GM12878 (cell line): Measurements from ENCODE around the gene PHGDH. TPM values are rescaled to one million over a fixed set of nuclear protein-coding genes. Genes with fewer than 3 reads are reported as not detected.

ENCODE experiments used
- ATAC-seq: fragments of 200-7000 bp; cut with Tn5 transposase; 3 replicates; pipeline ENCODE4 v1.9.1; 2020; ENCODE audit warnings: mild to moderate bottlenecking, moderate library complexity
- BruUV-seq: library from RNA; stranded (reverse); fragments of 400-500 nt; replicated peaks from 2 replicates; lab custom pipeline; 2021; lab: Mats Ljungman, UMichigan
- CTCF ChIA-PET: fragments of 300-600 bp; sonication (Branson Sonifier 250); formaldehyde crosslinking; extraction: SDS; loops from one replicate; lab custom pipeline; 2021; ENCODE audit warnings: inconsistent platforms; lab: Yijun Ruan, JAX
- POLR2A ChIA-PET: fragments of 350-600 bp; formaldehyde crosslinking; extraction: SDS; loops from one replicate; lab custom pipeline; 2021; ENCODE audit warnings: inconsistent platforms; lab: Charles Lee
- RAD21 ChIA-PET: fragments of 300-600 bp; sonication (Branson Sonifier 250); formaldehyde crosslinking; loops from one replicate; lab custom pipeline; 2023; ENCODE audit warnings: antibody characterized with exemption; ENCODE audit not compliant: unreplicated experiment; lab: Charles Lee
- SMC1A ChIA-PET: fragments of 300-600 bp; sonication (Branson Sonifier 250); formaldehyde crosslinking; loops from one replicate; lab custom pipeline; 2023; ENCODE audit not compliant: unreplicated experiment, uncharacterized antibody; lab: Charles Lee
- DNase-seq: peaks from one replicate; pipeline ENCODE4 v3.0.0-alpha.2; 2011; ENCODE audit warnings: low read depth, low spot score
- FAIRE-seq: peaks from 3 replicates; lab custom pipeline; 2011; peaks lifted over from hg19 to GRCh38; lab: Jason Lieb, UNC
- H2AFZ ChIP-seq: 2 replicates; pipeline ENCODE4 v1.6.0; 2011; ENCODE audit warnings: low read depth, low read length, control low read depth; ENCODE audit not compliant: control insufficient read depth
- H3K27ac ChIP-seq: 2 replicates; pipeline ENCODE4 v1.5.1; 2011; ENCODE audit warnings: control low read depth; ENCODE audit not compliant: control insufficient read depth, insufficient read depth
- H3K27me3 ChIP-seq, 2 experiments: replicated peaks in 1 of 2; 2 replicates each; pipeline versions ENCODE4 v1.6.0 to v1.6.1; 2011; ENCODE audit warnings: low read length in 1 of 2; ENCODE audit not compliant: control insufficient read depth in 2 of 2, insufficient read depth in 2 of 2
- H3K36me3 ChIP-seq, 2 experiments: 2 replicates each; pipeline ENCODE4 v1.5.1; 2011; ENCODE audit warnings: low read length in 1 of 2; ENCODE audit not compliant: control insufficient read depth in 2 of 2, insufficient read depth in 2 of 2
- H3K4me1 ChIP-seq: 2 replicates; pipeline ENCODE4 v1.6.1; 2011; ENCODE audit warnings: mild to moderate bottlenecking, low read length, moderate library complexity, mixed read lengths; ENCODE audit not compliant: control insufficient read depth, insufficient read depth
- H3K4me2 ChIP-seq: 2 replicates; pipeline ENCODE4 v1.6.0; 2011; ENCODE audit warnings: control low read depth; ENCODE audit not compliant: control insufficient read depth, insufficient read depth
- H3K4me3 ChIP-seq: fragments of 200-600 bp; sonication (generic); 2 replicates; pipeline ENCODE4 v1.5.1; 2016
- H3K79me2 ChIP-seq: 2 replicates; pipeline ENCODE4 v1.6.0; 2011; ENCODE audit warnings: low read length; ENCODE audit not compliant: control insufficient read depth, insufficient read depth
- H3K9ac ChIP-seq: 2 replicates; pipeline ENCODE4 v1.8.0; 2011; ENCODE audit warnings: low read length, control low read depth, mixed read lengths; ENCODE audit not compliant: control insufficient read depth, insufficient read depth
- H3K9me3 ChIP-seq: replicated peaks from 3 replicates; pipeline ENCODE4 v1.5.1; 2011; ENCODE audit warnings: mild to moderate bottlenecking, low read length; ENCODE audit not compliant: control insufficient read depth, insufficient read depth
- H4K20me1 ChIP-seq: 2 replicates; pipeline ENCODE4 v1.6.0; 2011; ENCODE audit not compliant: control insufficient read depth, insufficient read depth
- ATF2 ChIP-seq: IDR thresholded peaks from 2 replicates; pipeline ENCODE4 v1.6.1; 2012; ENCODE audit warnings: low read length, inconsistent platforms
- BCL11A ChIP-seq: IDR thresholded peaks from 2 replicates; pipeline ENCODE4 v1.6.1; 2011; ENCODE audit warnings: low read depth, low read length
- BHLHE40 ChIP-seq, 2 experiments: fragments of 450-650 bp in 1 of 2; IDR thresholded peaks; 2 replicates each; pipeline ENCODE4 v1.6.1; 2011 to 2017; ENCODE audit warnings: low read depth in 2 of 2, borderline replicate concordance in 1 of 2, improper control_type of control experiment in 1 of 2, low read length in 1 of 2, mild to moderate bottlenecking in 1 of 2
- CREB1 ChIP-seq: IDR thresholded peaks from 2 replicates; pipeline ENCODE4 v1.6.1; 2012; ENCODE audit warnings: low read depth, mild to moderate bottlenecking, inconsistent platforms
- DPF2 ChIP-seq: fragments of 450-650 bp; IDR thresholded peaks from 2 replicates; pipeline ENCODE4 v1.6.1; 2017; ENCODE audit warnings: mild to moderate bottlenecking
- HCFC1 ChIP-seq: fragments of 150-350 bp; IDR thresholded peaks from 2 replicates; pipeline ENCODE4 v1.6.1; 2014; ENCODE audit warnings: low read length
- HDAC6 ChIP-seq: fragments of 200-600 bp; sonication (generic); IDR thresholded peaks from one replicate; pipeline ENCODE4 v1.8.0; 2017; ENCODE audit warnings: antibody characterized with exemption; ENCODE audit not compliant: unreplicated experiment
- MYB ChIP-seq: fragments of 150-350 bp; IDR thresholded peaks from 2 replicates; pipeline ENCODE4 v1.6.1; 2014; ENCODE audit warnings: mild to moderate bottlenecking, low read depth, low read length, borderline replicate concordance
- NFYA ChIP-seq: IDR thresholded peaks from 2 replicates; pipeline ENCODE4 v1.6.1; 2011; ENCODE audit warnings: low read depth, mild to moderate bottlenecking, low read length, improper control_type of control experiment, borderline replicate concordance
- NFYB ChIP-seq: IDR thresholded peaks from 2 replicates; pipeline ENCODE4 v1.6.1; 2011; ENCODE audit warnings: low read depth, mild to moderate bottlenecking, low read length, improper control_type of control experiment, moderate library complexity; ENCODE audit not compliant: insufficient read depth
- RFX5 ChIP-seq: IDR thresholded peaks from 2 replicates; pipeline ENCODE4 v1.6.1; 2011; ENCODE audit warnings: low read depth, low read length, improper control_type of control experiment
- SPI1 ChIP-seq: IDR thresholded peaks from 2 replicates; pipeline ENCODE4 v1.6.1; 2011; ENCODE audit warnings: low read depth, mild to moderate bottlenecking, low read length, moderate library complexity, borderline replicate concordance; ENCODE audit not compliant: insufficient read depth
- ZNF217 ChIP-seq: fragments of 450-650 bp; IDR thresholded peaks from 2 replicates; pipeline ENCODE4 v1.6.1; 2017; ENCODE audit warnings: antibody characterized with exemption, mild to moderate bottlenecking
- ZNF384 ChIP-seq: IDR thresholded peaks from 2 replicates; pipeline ENCODE4 v1.6.1; 2012; ENCODE audit warnings: low read depth, mild to moderate bottlenecking, low read length, improper control_type of control experiment, borderline replicate concordance
- ZNF592 ChIP-seq: fragments of 450-650 bp; IDR thresholded peaks from 2 replicates; pipeline ENCODE4 v1.6.1; 2017; ENCODE audit warnings: mild to moderate bottlenecking, moderate library complexity
- WGBS: methylation state at CpG from one replicate; pipeline ENCODE4 v1.1.6; 2016; ENCODE audit warnings: low lambda C conversion rate; ENCODE audit not compliant: insufficient replicate concordance, insufficient coverage; ENCODE audit errors: missing lambda C conversion rate; 5-methylcytosine and 5-hydroxymethylcytosine counted together
- in situ Hi-C: fragments of 300-500 bp; cut with MboI; formaldehyde crosslinking; loops from 9 replicates; pipeline ENCODE4 v1.14.3; 2018; ENCODE audit warnings: mixed read lengths
- intact Hi-C: fragments of 100-400 bp; cut with micrococcal nuclease; formaldehyde crosslinking; loops from one replicate; pipeline ENCODE4 v1.14.2; 2022; ENCODE audit not compliant: unreplicated experiment
- polyA plus RNA-seq, 11 experiments: library from polyadenylated mRNA; depleted of rRNA in 4 of 11; unstranded in 6 of 11; stranded (reverse) in 5 of 11; fragments of >200 nt; fragmentation: Nextera tagmentation in 4 of 11; fragmentation: Illumina TruSeq in 1 of 11; extraction: Ambion mirVana in 4 of 11; extraction: Trizol in 1 of 11; gene quantifications; 1 replicate in 1 of 11; 2 replicates in 10 of 11; pipeline versions ENCODE4 v1.2.1 to v1.2.3, GENCODE V29; 2011 to 2016; ENCODE audit warnings: inconsistent platforms in 2 of 11, missing spikeins in 2 of 11, low read depth in 1 of 11
- total RNA-seq, 4 experiments: library from RNA; depleted of rRNA in 3 of 4; stranded (reverse); fragments of >200 nt in 3 of 4; fragmentation: Illumina TruSeq in 1 of 4; extraction: Trizol in 1 of 4; gene quantifications; 2 replicates each; pipeline versions ENCODE4 v1.2.1 to v1.2.3, GENCODE V29; 2013 to 2021

PHGDH gene
- total and polyA plus RNA-seq, 10 of the 15 experiments (the other 5 are each of a cell fraction or from before 2014, with no cell fraction given), result 3.9 to 47.8 (median 25.9) TPM

GRCh38 chr1:119713749-119714456 lies 2.2 kb downstream of the PHGDH start:
- TF ChIP-seq ZNF384, result no peak
- TF ChIP-seq HCFC1, result no peak
- no peak for TF ChIP-seq SPI1
- no peak for TF ChIP-seq HDAC6
- no peak for TF ChIP-seq RFX5
- TF ChIP-seq ZNF217, result no peak
- no peak for TF ChIP-seq NFYA
- TF ChIP-seq ATF2, result no peak
- no peak for TF ChIP-seq MYB
- no peak for TF ChIP-seq CREB1
- no peak for TF ChIP-seq BCL11A
- TF ChIP-seq DPF2, result no peak
- TF ChIP-seq NFYB, result no peak
- no peak for TF ChIP-seq ZNF592
- TF ChIP-seq BHLHE40 (IDR thresholded peaks at IDR 0.05; ENCODE audit: borderline replicate concordance in 1 of 2, low read depth in 2 of 2, low read length in 1 of 2), result no peak
- Histone ChIP-seq H3K9ac (no peak overlapping the region), H3K4me3 (no peak overlapping the region), H3K4me1 (no peaks in the 10 kb centered on the region), H3K27me3 (peaks cover 0 to 2% of the 10 kb centered on the region in 2 experiments; a peak in 3 of 4 replicates), H3K79me2 (no peaks in the 10 kb centered on the region; the same call in none of the 2 replicates), H3K27ac (no peak overlapping the region), H4K20me1 (no peaks in the 10 kb centered on the region), H2AFZ (no peak overlapping the region), H3K9me3 (peaks cover 3% of the 10 kb centered on the region; the same call in 1 of the 3 replicates), H3K4me2 (no peak overlapping the region), H3K36me3 (no peaks in the 10 kb centered on the region)
- ChIA-PET CTCF (no interaction called here), POLR2A (no interaction called here), SMC1A (no interaction called here), RAD21 (no interaction called here)
- BruUV-seq, result no TSS peak
- intact Hi-C loops, result no loop called here
- WGBS, result 61% methylated on average over 6 of the region's 6 CpGs
- in situ Hi-C loops, result no loop called here
- FAIRE-seq (no peak), DNase-seq (no peak), ATAC-seq (no peak)
